Progenitor cell of endocrine pancreas (in vitro differentiated cells): Measurements from ENCODE around the gene CXCL14. TPM values are rescaled to one million over a fixed set of nuclear protein-coding genes. Genes with fewer than 3 reads are reported as not detected.
A peak's percentile ranks its signal among the peaks of the same experiment; 100 is the strongest.

Experiments
- DNase-seq: peaks from one replicate; pipeline ENCODE4 v3.0.0; 2021; ENCODE audit warnings: low spot score; ENCODE audit not compliant: unreplicated experiment
- H3K27ac Mint-ChIP-seq: 2 replicates; pipeline ENCODE4 v1.8.0; 2021; ENCODE audit warnings: mild to moderate bottlenecking, moderate library complexity, mixed read lengths
- H3K27me3 Mint-ChIP-seq: 2 replicates; pipeline ENCODE4 v1.8.0; 2021; ENCODE audit warnings: mixed read lengths
- H3K36me3 Mint-ChIP-seq: 2 replicates; pipeline ENCODE4 v1.8.0; 2022; ENCODE audit warnings: mixed read lengths; ENCODE audit not compliant: insufficient read depth
- H3K4me1 Mint-ChIP-seq: 2 replicates; pipeline ENCODE4 v1.8.0; 2021; ENCODE audit warnings: low read depth, mixed read lengths
- H3K4me3 Mint-ChIP-seq: 2 replicates; pipeline ENCODE4 v1.8.0; 2021; ENCODE audit warnings: low read depth, mild to moderate bottlenecking, moderate library complexity, mixed read lengths
- H3K9me3 Mint-ChIP-seq: 2 replicates; pipeline ENCODE4 v1.8.0; 2021; ENCODE audit warnings: low read depth, mixed read lengths
- long read RNA-seq: library from polyadenylated mRNA; unstranded; transcript quantifications from one replicate; pipeline ENCODE4 v2.0.0, GENCODE V29; 2020
- total RNA-seq: library from RNA; stranded (reverse); gene quantifications from 2 replicates; pipeline ENCODE4 v1.2.1, GENCODE V29; 2021
- TF ChIP-seq, protein P1 (sequence below): fragments of 200-600 bp; sonication (generic); IDR thresholded peaks from one replicate; pipeline ENCODE4 v1.5.0; 2021; ENCODE audit warnings: antibody characterized with exemption, mild to moderate bottlenecking; ENCODE audit not compliant: unreplicated experiment

The CXCL14 gene, protein sequence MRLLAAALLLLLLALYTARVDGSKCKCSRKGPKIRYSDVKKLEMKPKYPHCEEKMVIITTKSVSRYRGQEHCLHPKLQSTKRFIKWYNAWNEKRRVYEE
- total RNA-seq, result 6.1 and 10.1 TPM in 2 replicates
- long read RNA-seq, transcript CXCL14-202 (4 exons, 1,760 nt), result major isoform, 8 of 8 reads
- long read RNA-seq, partial matches to known transcripts, result 0 of 8 reads
- long read RNA-seq, other reads (novel, unspliced or antisense), result 0 of 8 reads

DNA sequence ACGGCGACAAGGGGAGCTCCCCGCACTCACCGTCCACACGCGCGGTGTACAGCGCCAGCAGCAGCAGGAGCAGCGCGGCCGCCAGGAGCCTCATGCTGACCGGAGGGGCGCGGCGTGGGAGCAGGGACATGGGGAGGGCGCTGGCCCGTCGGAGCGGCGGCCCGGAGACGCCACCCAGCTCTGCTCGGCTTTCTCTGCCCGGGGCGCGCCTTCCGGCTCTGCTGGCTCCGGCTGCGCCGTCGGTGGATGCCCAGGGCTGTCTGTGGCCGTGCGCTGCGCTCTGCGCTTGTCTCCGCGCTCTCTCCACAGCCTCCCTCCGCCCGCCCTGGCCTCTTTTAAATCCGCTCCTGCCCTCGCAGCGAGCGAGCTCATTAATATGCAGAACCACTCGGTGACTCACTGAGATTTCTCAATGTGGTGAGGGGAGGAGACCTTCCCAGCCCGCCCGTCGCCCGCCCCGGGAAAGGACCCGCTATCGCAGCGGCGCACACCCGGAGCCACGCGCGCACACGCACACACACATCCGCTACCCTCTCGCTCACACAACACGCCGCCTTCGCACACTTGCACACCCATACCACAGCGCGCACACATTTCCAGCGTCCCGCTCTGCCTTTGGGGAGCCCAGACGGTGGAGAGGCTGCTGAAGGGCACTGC, at the start of gene CXCL14:
Gene CXCL14 (minus strand): TSS at position 307 of the 657 bp plus-strand sequence. CDS start 213 bp downstream, at position 94.
- H3K27me3 Mint-ChIP-seq, result peaks cover 96% of the 10 kb centered on the region
- H3K4me3 Mint-ChIP-seq, result peak within 1 kb of the TSS; percentile 62
- peaks cover 2% of the 10 kb centered on the region for H3K4me1 Mint-ChIP-seq
- no peak within 1 kb of the TSS for H3K27ac Mint-ChIP-seq
- TF ChIP-seq, protein P1, sequence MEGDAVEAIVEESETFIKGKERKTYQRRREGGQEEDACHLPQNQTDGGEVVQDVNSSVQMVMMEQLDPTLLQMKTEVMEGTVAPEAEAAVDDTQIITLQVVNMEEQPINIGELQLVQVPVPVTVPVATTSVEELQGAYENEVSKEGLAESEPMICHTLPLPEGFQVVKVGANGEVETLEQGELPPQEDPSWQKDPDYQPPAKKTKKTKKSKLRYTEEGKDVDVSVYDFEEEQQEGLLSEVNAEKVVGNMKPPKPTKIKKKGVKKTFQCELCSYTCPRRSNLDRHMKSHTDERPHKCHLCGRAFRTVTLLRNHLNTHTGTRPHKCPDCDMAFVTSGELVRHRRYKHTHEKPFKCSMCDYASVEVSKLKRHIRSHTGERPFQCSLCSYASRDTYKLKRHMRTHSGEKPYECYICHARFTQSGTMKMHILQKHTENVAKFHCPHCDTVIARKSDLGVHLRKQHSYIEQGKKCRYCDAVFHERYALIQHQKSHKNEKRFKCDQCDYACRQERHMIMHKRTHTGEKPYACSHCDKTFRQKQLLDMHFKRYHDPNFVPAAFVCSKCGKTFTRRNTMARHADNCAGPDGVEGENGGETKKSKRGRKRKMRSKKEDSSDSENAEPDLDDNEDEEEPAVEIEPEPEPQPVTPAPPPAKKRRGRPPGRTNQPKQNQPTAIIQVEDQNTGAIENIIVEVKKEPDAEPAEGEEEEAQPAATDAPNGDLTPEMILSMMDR, result no peak
- peak; percentile 26 for DNase-seq
- no peaks in the 10 kb centered on the region for H3K36me3 Mint-ChIP-seq
- no peaks in the 10 kb centered on the region for H3K9me3 Mint-ChIP-seq

DNA sequence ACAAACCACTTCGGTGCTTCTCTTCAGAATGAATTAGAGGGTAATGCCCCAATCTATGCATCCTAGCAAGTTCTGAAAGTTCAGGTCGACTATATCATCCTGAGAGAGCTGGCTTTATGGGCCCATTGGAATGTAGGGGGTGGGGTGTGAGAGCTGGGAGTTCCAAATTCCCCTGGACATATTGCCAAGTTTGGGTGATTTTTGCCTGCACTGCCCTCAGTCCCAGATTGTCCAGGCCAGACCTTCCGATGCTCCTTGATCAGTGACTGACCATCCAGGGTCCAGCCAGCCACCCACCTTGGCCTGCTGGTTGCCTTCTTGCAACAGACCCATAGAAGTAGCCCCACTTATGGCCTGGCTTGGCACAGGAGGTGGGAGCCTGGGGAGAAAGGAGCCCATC, 47.8 kb upstream of the CXCL14 start:
- Mint-ChIP-seq H3K27me3 (no peaks in the 10 kb centered on the region), H3K4me1 (no peaks in the 10 kb centered on the region), H3K4me3 (no peak overlapping the region), H3K9me3 (no peaks in the 10 kb centered on the region), H3K36me3 (no peaks in the 10 kb centered on the region), H3K27ac (no peak overlapping the region)
- TF ChIP-seq, protein P1, result no peak
- no peak for DNase-seq

DNA sequence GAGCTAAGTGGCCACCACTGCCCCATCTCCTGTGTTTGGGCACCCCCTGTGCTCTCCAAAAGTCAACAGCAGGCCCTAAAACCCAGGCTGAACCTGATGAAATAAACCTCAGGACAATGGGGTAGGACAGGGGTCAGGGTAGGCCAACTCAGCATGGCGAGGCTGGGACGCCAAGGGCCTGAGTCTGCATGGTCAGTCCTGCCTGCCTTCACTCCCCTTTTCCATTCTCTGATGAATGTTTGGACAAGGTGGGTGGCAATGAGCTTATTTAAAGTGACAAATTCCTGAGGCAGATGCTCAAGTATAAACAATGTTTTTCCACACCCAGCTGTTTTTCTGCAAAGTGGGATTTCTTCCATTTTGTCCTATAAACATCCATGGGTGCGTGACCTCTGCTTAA, 47.2 kb upstream of the CXCL14 start:
- Mint-ChIP-seq H3K4me1 (no peaks in the 10 kb centered on the region), H3K4me3 (no peak overlapping the region), H3K9me3 (no peaks in the 10 kb centered on the region), H3K27me3 (no peaks in the 10 kb centered on the region), H3K27ac (no peak overlapping the region), H3K36me3 (no peaks in the 10 kb centered on the region)
- DNase-seq, result no peak
- TF ChIP-seq, protein P1, result no peak

DNA sequence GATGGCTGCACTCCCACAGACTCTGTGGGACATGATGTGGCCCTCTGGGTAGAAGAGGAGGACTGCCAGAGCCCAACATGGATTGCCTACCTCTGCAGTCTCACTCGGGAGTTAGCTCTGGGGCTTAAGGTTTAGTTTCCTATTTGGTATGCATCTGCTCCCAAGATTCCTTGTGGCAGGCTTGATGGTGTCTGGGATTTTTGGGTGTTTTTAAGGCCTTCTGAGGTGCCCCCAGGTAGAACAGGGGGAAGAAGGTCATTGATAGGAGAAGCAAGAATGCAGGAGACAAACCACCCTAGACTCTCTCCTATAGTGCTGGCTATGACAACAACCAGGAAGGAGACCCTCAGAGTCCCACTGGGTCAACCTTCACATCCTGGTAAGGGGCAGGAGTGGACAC, 46.7 kb upstream of the CXCL14 start:
- H3K4me3 Mint-ChIP-seq, result no peak overlapping the region
- TF ChIP-seq, protein P1, result no peak
- no peak for DNase-seq

DNA sequence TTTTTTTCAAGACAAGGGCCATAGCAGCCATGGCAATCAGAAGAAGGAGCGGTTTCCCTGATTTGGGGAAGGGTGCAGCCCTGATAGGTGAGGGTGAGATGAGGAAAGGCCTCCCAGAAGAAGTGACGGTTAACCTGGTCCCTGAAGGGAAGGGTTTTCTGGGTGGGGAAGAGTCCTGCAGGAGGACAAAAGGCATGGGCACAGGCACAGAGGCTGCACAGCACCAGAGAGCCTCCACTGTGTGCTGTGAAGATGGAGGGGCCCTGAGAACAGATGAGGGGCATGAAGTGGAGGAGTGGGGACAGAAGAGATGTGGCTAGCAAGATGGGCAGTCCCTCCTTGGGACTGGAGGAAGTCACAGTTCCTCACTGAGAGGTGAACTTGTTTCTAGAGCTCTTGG, 46.3 kb upstream of the CXCL14 start:
- no peaks in the 10 kb centered on the region for H3K4me1 Mint-ChIP-seq
- no peaks in the 10 kb centered on the region for H3K27me3 Mint-ChIP-seq
- TF ChIP-seq, protein P1, result no peak
- H3K27ac Mint-ChIP-seq, result no peak overlapping the region
- H3K36me3 Mint-ChIP-seq, result no peaks in the 10 kb centered on the region
- H3K9me3 Mint-ChIP-seq, result no peaks in the 10 kb centered on the region
- no peak for DNase-seq
- H3K4me3 Mint-ChIP-seq, result no peak overlapping the region

More for the DNA sequence above, 46.7 kb upstream of the CXCL14 start:
- Mint-ChIP-seq H3K4me1 (no peaks in the 10 kb centered on the region), H3K27me3 (no peaks in the 10 kb centered on the region), H3K27ac (no peak overlapping the region), H3K36me3 (no peaks in the 10 kb centered on the region), H3K9me3 (no peaks in the 10 kb centered on the region)
